Neural progenitor cell (in vitro differentiated cells): ENCODE data around the gene ZBTB24. TPM values are rescaled to one million over a fixed set of nuclear protein-coding genes. Genes with fewer than 3 reads are reported as not detected.

Experiments
- DNase-seq: peaks from one replicate; pipeline ENCODE4 v3.0.0-alpha.2; 2016; ENCODE audit warnings: low spot score
- H2AFZ ChIP-seq: fragments of 200-600 bp; sonication (generic); replicated peaks from 2 replicates; pipeline ENCODE4 v1.6.1; 2016; ENCODE audit warnings: antibody characterized with exemption
- H3F3A ChIP-seq: fragments of 200-600 bp; sonication (generic); 2 replicates; pipeline ENCODE4 v1.6.1; 2016; ENCODE audit warnings: antibody characterized with exemption, low read depth
- H3K27ac ChIP-seq: fragments of 200-600 bp; sonication (generic); 2 replicates; pipeline ENCODE4 v1.5.1; 2016; ENCODE audit warnings: mild to moderate bottlenecking
- H3K27me3 ChIP-seq: fragments of 200-600 bp; sonication (generic); 2 replicates; pipeline ENCODE4 v1.6.1; 2016; ENCODE audit warnings: mild to moderate bottlenecking, moderate library complexity
- H3K36me3 ChIP-seq: fragments of 200-600 bp; sonication (generic); 2 replicates; pipeline ENCODE4 v1.5.1; 2016
- H3K4me1 ChIP-seq: fragments of 200-600 bp; sonication (generic); 2 replicates; pipeline ENCODE4 v1.6.1; 2016; ENCODE audit warnings: mixed run types
- H3K4me2 ChIP-seq: fragments of 200-600 bp; sonication (generic); 2 replicates; pipeline ENCODE4 v1.6.1; 2016
- H3K4me3 ChIP-seq: fragments of 200-600 bp; sonication (generic); 2 replicates; pipeline ENCODE4 v1.5.1; 2016
- H3K79me2 ChIP-seq: fragments of 200-600 bp; sonication (generic); 2 replicates; pipeline ENCODE4 v1.6.1; 2016; ENCODE audit warnings: low read depth
- H3K9ac ChIP-seq: fragments of 200-600 bp; sonication (generic); 2 replicates; pipeline ENCODE4 v1.6.1; 2016
- H3K9me3 ChIP-seq: fragments of 200-600 bp; sonication (generic); 2 replicates; pipeline ENCODE4 v1.5.1; 2016; ENCODE audit warnings: low read depth
- H4K20me1 ChIP-seq: fragments of 200-600 bp; sonication (generic); 2 replicates; pipeline ENCODE4 v1.6.1; 2016; ENCODE audit warnings: low read depth
- H3K27ac Mint-ChIP-seq: 3 replicates; pipeline ENCODE4 v1.8.0; 2021; ENCODE audit warnings: mixed read lengths
- H3K27me3 Mint-ChIP-seq: 2 replicates; pipeline ENCODE4 v1.8.0; 2022; ENCODE audit warnings: low read depth, mild to moderate bottlenecking, inconsistent platforms, moderate library complexity, mixed read lengths; ENCODE audit not compliant: insufficient read depth
- H3K36me3 Mint-ChIP-seq: 3 replicates; pipeline ENCODE4 v1.8.0; 2021; ENCODE audit warnings: mixed read lengths
- H3K4me1 Mint-ChIP-seq: 3 replicates; pipeline ENCODE4 v1.8.0; 2021; ENCODE audit warnings: mixed read lengths
- H3K4me3 Mint-ChIP-seq: 3 replicates; pipeline ENCODE4 v1.8.0; 2021; ENCODE audit warnings: mild to moderate bottlenecking, moderate library complexity, mixed read lengths
- H3K9me3 Mint-ChIP-seq: 3 replicates; pipeline ENCODE4 v1.8.0; 2020; ENCODE audit warnings: mixed read lengths
- CTCF ChIP-seq: fragments of 200-600 bp; sonication (generic); IDR thresholded peaks from 2 replicates; pipeline ENCODE4 v1.5.1; 2017; ENCODE audit warnings: antibody characterized with exemption, mild to moderate bottlenecking
- EZH2 ChIP-seq: fragments of 200-600 bp; sonication (generic); IDR thresholded peaks from 2 replicates; pipeline ENCODE4 v1.6.1; 2017; ENCODE audit warnings: antibody characterized with exemption, mild to moderate bottlenecking, moderate library complexity
- EZH2phosphoT487 ChIP-seq: fragments of 200-600 bp; sonication (generic); IDR thresholded peaks from 2 replicates; pipeline ENCODE4 v1.6.1; 2017; ENCODE audit warnings: antibody characterized with exemption
- total RNA-seq: library from RNA; depleted of rRNA; stranded (reverse); fragments of >200 nt; gene quantifications from 2 replicates; pipeline ENCODE4 v1.2.3, GENCODE V29; 2015; ENCODE audit warnings: low replicate concordance

The ZBTB24 gene
- total RNA-seq, 1 donor from 2014 or later, result 17.3 TPM

DNA sequence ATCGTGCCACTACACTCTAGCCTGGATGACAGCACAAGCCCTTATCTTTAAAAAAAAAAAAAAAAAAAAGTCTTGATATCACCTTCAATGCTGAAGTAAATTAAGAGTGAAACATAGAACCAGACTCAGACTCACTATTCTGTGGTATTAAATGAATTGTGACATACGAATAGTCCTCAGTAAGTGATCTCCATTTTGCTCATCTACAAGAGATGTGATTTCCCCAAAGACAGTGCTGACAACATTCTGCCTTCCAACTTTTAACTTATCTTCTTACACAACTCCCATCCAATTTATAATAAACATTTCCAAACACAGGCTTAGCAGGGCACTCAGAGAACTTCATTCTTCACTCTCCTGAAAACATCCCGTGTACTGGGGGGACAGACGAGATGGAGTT is 8.0 kb downstream of the ZBTB24 start:
- Histone ChIP-seq H3K4me3 (no peak overlapping the region), H3K36me3 (peaks cover 6% of the 10 kb centered on the region), H3K4me2 (no peak overlapping the region), H3K9ac (no peak overlapping the region), H3K4me1 (peaks cover 30% of the 10 kb centered on the region), H3K79me2 (peaks cover 66% of the 10 kb centered on the region), H3F3A (peaks cover 18% of the 10 kb centered on the region), H3K27me3 (no peaks in the 10 kb centered on the region), H2AFZ (no peak overlapping the region), H3K9me3 (no peaks in the 10 kb centered on the region), H3K27ac (no peak overlapping the region), H4K20me1 (peaks cover 7% of the 10 kb centered on the region)
- Mint-ChIP-seq H3K27me3 (peaks cover 8% of the 10 kb centered on the region), H3K9me3 (no peaks in the 10 kb centered on the region), H3K4me1 (peaks cover 20% of the 10 kb centered on the region), H3K36me3 (peaks cover 52% of the 10 kb centered on the region), H3K4me3 (no peak overlapping the region), H3K27ac (no peak overlapping the region)
- TF ChIP-seq EZH2phosphoT487 (no peak), CTCF (no peak), EZH2 (no peak)
- DNase-seq, result no peak

DNA sequence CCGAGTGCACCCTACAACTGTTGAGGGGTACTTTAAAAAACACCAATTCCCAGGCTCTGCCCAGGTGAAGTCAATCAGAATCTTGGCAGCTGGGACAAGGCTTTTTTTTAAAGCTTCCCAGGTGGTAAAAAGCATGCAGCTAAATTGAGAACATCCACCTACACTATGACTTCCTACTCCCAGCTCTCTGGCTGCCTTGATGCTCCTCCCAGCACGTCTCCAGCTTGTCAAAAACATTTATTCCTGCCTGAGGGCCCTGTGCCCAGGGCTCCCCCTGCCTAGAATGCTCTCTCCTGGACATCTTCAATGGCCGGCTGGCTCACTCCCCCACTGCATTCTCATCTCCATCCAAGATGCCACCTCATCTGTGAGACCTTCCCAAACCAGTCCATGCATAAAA is 9.9 kb downstream of the ZBTB24 start:
- peaks cover 9% of the 10 kb centered on the region for H3K27me3 Mint-ChIP-seq
- TF ChIP-seq CTCF (no peak), EZH2 (no peak), EZH2phosphoT487 (no peak)
- Histone ChIP-seq H3F3A (peaks cover 8% of the 10 kb centered on the region), H3K9ac (no peak overlapping the region), H3K4me2 (no peak overlapping the region), H3K4me3 (no peak overlapping the region), H2AFZ (no peak overlapping the region), H3K27ac (no peak overlapping the region), H3K36me3 (peaks cover 6% of the 10 kb centered on the region), H3K79me2 (peaks cover 53% of the 10 kb centered on the region), H3K27me3 (no peaks in the 10 kb centered on the region), H3K9me3 (no peaks in the 10 kb centered on the region), H3K4me1 (peaks cover 14% of the 10 kb centered on the region), H4K20me1 (peaks cover 13% of the 10 kb centered on the region)
- no peaks in the 10 kb centered on the region for H3K9me3 Mint-ChIP-seq
- no peak overlapping the region for H3K4me3 Mint-ChIP-seq
- H3K27ac Mint-ChIP-seq, result no peak overlapping the region
- peaks cover 50% of the 10 kb centered on the region for H3K36me3 Mint-ChIP-seq
- peaks cover 19% of the 10 kb centered on the region for H3K4me1 Mint-ChIP-seq
- no peak for DNase-seq

DNA sequence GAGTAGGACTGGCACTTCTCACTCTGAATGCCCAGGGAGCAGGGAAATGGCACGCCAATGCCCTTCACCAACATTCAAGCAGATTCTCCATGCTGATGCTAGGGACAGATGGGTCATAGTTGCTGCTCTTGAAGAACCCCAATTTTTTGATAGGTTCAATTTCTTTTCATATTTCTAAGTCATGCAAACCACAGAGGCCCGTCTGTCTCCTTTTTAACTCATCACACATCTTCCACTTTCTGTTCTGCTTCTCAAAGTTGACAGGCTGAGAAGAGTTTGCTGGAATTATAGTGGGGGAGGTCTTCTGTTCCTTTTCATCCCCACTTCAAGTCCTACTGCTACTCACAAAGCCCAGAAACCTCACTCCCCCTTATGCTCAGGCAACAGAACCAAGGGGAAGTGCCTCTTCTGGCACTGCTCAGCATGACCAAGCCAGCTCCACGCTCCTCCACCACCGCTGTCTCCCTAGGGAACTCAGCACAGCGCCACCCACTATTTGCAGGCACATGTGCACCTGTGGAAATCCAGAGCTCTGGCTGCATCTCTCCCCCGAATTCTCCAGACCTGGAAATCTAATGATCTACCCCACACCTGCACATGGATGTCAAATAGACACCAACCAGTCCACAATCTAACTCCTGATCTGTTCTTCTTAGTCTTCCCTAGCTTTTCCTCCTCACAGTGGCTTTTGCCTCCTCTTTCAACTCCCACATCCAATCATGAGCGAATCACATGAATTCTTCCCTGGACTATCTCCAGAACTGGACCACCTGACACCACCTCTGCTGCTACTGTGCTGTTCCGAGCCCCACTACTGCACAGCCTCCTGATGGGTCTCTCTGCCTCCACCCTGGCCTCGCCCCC is 10.7 kb downstream of the ZBTB24 start:
- peaks cover 6% of the 10 kb centered on the region for H3K36me3 ChIP-seq
- no peak overlapping the region for H3K4me3 ChIP-seq
- no peak overlapping the region for H3K4me2 ChIP-seq
- no peaks in the 10 kb centered on the region for H3K9me3 ChIP-seq
- peaks cover under 1% of the 10 kb centered on the region for H3F3A ChIP-seq
- H3K36me3 Mint-ChIP-seq, result peaks cover 51% of the 10 kb centered on the region
- peak overlapping the region; percentile 0 for H3K4me3 Mint-ChIP-seq
- H3K9ac ChIP-seq, result no peak overlapping the region
- H4K20me1 ChIP-seq, result peaks cover 13% of the 10 kb centered on the region
- H2AFZ ChIP-seq, result no peak overlapping the region
- H3K4me1 ChIP-seq, result peaks cover 6% of the 10 kb centered on the region
- TF ChIP-seq CTCF, result no peak
- TF ChIP-seq EZH2phosphoT487, result no peak
- no peak for TF ChIP-seq EZH2
- no peak overlapping the region for H3K27ac ChIP-seq
- H3K27me3 Mint-ChIP-seq, result peaks cover 7% of the 10 kb centered on the region
- peaks cover 13% of the 10 kb centered on the region for H3K4me1 Mint-ChIP-seq
- H3K27me3 ChIP-seq, result no peaks in the 10 kb centered on the region
- no peak overlapping the region for H3K27ac Mint-ChIP-seq
- no peak for DNase-seq
- H3K79me2 ChIP-seq, result peaks cover 46% of the 10 kb centered on the region
- H3K9me3 Mint-ChIP-seq, result no peaks in the 10 kb centered on the region
